ENCODE results near the gene TADA2B.

Gene TADA2B, protein sequence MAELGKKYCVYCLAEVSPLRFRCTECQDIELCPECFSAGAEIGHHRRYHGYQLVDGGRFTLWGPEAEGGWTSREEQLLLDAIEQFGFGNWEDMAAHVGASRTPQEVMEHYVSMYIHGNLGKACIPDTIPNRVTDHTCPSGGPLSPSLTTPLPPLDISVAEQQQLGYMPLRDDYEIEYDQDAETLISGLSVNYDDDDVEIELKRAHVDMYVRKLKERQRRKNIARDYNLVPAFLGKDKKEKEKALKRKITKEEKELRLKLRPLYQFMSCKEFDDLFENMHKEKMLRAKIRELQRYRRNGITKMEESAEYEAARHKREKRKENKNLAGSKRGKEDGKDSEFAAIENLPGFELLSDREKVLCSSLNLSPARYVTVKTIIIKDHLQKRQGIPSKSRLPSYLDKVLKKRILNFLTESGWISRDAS

DNA sequence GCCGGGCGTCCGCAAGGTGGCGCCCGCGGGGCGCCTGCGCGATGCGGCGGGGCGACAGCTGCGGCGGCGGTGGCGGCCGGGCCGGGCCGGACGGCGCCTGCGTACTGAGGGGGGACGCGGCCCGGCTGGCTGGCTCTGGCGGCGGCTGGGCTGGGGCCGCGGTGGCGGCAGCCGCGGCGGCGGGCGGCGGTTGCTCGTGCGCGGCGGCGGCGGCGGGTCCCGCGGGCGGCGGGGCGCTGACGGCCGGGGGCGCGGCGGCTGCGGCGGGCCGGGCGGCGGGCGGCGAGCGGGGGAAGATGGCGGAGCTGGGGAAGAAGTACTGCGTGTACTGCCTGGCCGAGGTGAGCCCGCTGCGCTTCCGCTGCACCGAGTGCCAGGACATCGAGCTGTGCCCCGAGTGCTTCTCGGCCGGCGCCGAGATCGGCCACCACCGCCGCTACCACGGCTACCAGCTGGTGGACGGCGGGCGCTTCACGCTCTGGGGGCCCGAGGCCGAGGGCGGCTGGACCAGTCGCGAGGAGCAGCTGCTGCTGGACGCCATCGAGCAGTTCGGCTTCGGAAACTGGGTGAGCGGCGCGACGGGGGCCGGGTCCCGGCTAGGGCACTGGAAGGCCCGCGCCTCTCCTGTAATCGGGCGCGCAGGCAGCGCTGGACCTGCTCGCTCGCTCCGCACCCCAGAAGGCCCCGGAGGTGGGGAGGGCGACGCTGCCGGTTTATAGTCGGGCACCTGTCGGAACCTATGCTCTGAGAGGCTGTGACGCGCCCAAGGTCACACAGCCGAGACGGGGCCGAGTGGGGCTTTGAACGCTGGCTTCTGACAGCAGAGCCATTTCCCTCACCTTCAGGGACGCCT, at the start of gene TADA2B:
Gene TADA2B (plus strand): TSS at position 89 of the 853 bp plus-strand sequence. CDS start 208 bp downstream, at position 297.
- Histone ChIP-seq H3K36me3 (ENCODE audit: control insufficient read depth, insufficient read depth, low read length) (no peaks in the 10 kb centered on the region), H3K9ac (ENCODE audit: low read length) (peak within 1 kb of the TSS; percentile 86), H3K4me1 (ENCODE audit: control insufficient read depth, insufficient read depth, low read length) (peaks cover 22% of the 10 kb centered on the region), H3K27me3 (ENCODE audit: control insufficient read depth, insufficient read depth, low read length) (no peaks in the 10 kb centered on the region), H3K27ac (ENCODE audit: low read depth, low read length) (peak within 1 kb of the TSS; percentile 78), H3K4me3 (ENCODE audit: low read length) (peak within 1 kb of the TSS; percentile 95)

DNA sequence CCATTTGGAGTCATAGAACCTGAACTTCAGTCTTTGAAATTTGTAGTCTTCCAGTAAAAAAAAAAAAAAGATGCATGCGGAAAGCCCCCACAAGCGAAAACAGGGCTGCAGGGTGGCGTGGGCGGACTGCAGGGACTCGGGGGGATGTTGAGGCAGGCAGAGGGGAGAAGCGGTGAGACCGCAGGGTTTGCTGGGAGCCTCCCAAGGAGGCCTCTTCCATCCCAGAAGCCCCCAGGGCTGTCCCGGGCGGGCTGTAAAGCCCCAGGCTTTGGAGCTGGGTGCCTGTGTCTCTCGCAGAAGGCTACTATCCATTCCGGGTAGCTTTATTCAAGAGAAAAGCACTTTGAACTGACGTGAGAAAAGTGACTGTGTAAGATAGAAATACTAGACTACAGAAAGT, 46.7 kb upstream of the TADA2B start:
- H3K9ac ChIP-seq (ENCODE audit: low read length), result no peak overlapping the region
- H3K4me1 ChIP-seq (ENCODE audit: control insufficient read depth, insufficient read depth, low read length), result peaks cover 3% of the 10 kb centered on the region
- peaks cover 19% of the 10 kb centered on the region for H3K36me3 ChIP-seq (ENCODE audit: control insufficient read depth, insufficient read depth, low read length)

DNA sequence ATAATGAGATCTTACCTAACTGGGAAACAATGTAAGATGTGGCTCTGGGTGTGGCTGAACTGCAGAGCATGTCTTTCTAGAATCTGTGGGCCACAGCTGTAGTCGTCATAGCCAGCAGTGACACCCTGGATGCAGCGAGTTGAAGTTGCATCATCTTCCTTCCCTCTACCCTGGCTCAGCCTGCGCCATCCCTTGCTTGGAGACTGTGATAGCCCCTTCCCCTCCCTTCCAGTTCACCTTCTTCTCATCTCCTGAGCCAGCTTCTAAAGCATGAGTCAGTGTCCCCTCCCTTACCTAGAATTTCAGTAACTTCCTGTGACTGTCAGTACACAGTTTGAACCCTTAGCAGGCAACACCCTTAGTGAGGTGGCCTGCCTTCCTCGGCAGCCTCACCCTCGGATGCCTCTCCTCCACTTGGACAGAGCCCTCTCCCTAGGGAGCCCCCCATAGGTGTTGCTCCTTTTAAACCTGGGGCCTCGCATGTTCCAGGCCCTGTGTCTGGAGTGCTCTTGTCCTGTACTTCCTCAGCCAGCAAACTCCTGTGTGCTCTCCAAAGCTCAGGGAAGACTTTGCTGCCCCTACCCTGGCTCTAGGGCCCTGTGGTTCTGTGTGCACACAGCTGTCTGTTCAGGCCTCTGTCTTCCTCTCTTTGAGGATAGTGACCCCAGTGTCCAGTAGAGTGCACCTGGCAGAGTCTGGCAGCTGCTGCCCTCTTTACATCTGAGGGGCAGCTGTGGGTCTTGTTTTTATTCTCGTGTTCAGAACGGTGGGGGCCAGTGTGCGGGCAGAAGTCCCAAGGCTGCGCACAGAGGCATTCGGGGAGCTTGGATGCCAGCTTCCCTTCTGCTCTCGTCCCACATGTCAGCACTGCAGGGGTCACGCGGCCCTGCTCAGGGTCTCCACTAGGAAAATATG, 43.7 kb upstream of the TADA2B start:
- no peaks in the 10 kb centered on the region for H3K27me3 ChIP-seq (ENCODE audit: control insufficient read depth, insufficient read depth, low read length)
- H3K4me3 ChIP-seq (ENCODE audit: low read length), result no peak overlapping the region
- peaks cover 22% of the 10 kb centered on the region for H3K36me3 ChIP-seq (ENCODE audit: control insufficient read depth, insufficient read depth, low read length)
- no peak overlapping the region for H3K9ac ChIP-seq (ENCODE audit: low read length)
- no peak overlapping the region for H3K27ac ChIP-seq (ENCODE audit: low read depth, low read length)
- no peaks in the 10 kb centered on the region for H3K4me1 ChIP-seq (ENCODE audit: control insufficient read depth, insufficient read depth, low read length)

More for the DNA sequence above, 46.7 kb upstream of the TADA2B start:
- Histone ChIP-seq H3K4me3 (ENCODE audit: low read length) (no peak overlapping the region), H3K27ac (ENCODE audit: low read depth, low read length) (no peak overlapping the region), H3K27me3 (ENCODE audit: control insufficient read depth, insufficient read depth, low read length) (no peaks in the 10 kb centered on the region)

DNA sequence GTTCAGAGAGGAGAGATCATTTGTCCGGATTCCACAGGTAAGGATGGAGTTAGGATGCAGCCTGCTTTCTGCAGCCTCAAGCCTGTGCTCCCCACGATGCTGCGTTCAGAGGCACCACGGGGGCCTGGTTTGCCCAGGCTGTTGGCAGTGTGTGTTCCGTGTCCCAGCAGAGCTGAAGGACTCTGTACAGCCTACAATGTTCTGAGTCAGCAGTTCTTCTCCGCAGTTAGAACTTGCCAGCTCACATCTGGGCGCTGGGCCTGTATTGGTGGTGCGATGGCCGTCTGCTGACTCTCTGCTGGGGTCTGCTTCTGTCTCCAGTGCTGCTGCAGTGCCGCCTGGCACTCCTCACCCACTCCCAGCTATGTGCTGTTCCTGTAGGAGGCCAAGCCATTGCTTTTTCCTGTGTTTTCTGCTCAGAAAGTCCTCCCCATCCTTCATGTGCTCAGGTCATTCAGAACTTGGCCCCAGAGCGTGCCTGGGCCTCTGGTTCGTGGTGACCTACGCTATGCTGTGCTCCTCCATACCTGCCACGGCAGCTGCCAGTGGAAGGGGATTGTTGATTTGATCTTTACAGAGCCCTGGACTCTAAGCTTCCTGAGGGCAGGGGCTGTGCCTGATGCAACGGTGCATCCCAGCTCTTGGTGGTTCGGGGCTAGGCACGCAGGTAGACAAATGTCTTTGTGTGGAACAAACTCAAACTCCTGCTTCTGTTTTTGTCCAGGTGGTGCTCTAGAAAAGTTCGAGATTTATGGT, 42.6 kb upstream of the TADA2B start:
- peaks cover 24% of the 10 kb centered on the region for H3K36me3 ChIP-seq (ENCODE audit: control insufficient read depth, insufficient read depth, low read length)
- H3K27ac ChIP-seq (ENCODE audit: low read depth, low read length), result no peak overlapping the region
- no peaks in the 10 kb centered on the region for H3K4me1 ChIP-seq (ENCODE audit: control insufficient read depth, insufficient read depth, low read length)
- H3K4me3 ChIP-seq (ENCODE audit: low read length), result no peak overlapping the region
- H3K27me3 ChIP-seq (ENCODE audit: control insufficient read depth, insufficient read depth, low read length), result no peaks in the 10 kb centered on the region
- H3K9ac ChIP-seq (ENCODE audit: low read length), result no peak overlapping the region

DNA sequence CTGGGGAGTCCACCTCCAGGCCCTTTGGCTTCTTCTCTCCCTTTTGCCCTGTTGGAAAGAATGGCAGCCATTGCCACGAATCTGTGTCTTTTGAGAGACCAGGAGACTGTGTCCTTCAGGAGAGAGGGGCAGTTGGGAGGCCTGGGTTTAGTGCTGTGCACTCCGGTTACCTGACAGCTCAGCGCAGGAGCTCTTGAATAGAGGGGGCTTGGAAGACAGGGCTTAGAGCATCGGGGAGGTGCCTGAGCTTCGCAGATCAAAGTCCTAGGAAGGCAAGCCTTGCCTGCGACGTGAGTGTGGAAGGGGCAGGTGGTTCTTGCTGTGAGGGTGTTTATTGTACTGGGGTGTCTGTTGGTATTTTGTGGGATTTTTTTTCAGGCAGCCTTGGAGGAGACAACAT, 41.9 kb upstream of the TADA2B start:
- peaks cover 24% of the 10 kb centered on the region for H3K36me3 ChIP-seq (ENCODE audit: control insufficient read depth, insufficient read depth, low read length)
- H3K27me3 ChIP-seq (ENCODE audit: control insufficient read depth, insufficient read depth, low read length), result no peaks in the 10 kb centered on the region
- H3K27ac ChIP-seq (ENCODE audit: low read depth, low read length), result no peak overlapping the region
- H3K9ac ChIP-seq (ENCODE audit: low read length), result no peak overlapping the region
- H3K4me3 ChIP-seq (ENCODE audit: low read length), result no peak overlapping the region
- no peaks in the 10 kb centered on the region for H3K4me1 ChIP-seq (ENCODE audit: control insufficient read depth, insufficient read depth, low read length)

DNA sequence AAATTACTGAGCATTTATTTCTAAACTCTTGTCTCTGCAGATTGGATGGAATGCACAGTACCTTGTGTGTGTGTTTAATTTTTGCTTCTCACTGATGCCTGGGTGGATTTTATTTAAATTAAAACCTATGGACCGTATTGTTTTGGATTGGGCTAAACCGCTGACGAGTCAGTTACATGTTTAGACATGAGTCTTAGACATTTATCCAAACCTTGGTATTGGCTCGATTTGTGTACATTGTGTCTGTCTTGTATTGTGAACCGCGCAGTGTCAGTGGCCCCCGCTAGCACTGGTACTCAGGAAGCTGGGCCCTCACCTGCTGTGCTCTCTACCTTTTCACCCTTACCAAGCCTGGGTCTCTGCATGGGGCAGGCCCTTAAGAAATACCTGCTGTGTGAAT, 40.8 kb upstream of the TADA2B start:
- no peaks in the 10 kb centered on the region for H3K27me3 ChIP-seq (ENCODE audit: control insufficient read depth, insufficient read depth, low read length)
- H3K9ac ChIP-seq (ENCODE audit: low read length), result no peak overlapping the region
- no peak overlapping the region for H3K4me3 ChIP-seq (ENCODE audit: low read length)
- peaks cover 30% of the 10 kb centered on the region for H3K36me3 ChIP-seq (ENCODE audit: control insufficient read depth, insufficient read depth, low read length)
- H3K27ac ChIP-seq (ENCODE audit: low read depth, low read length), result no peak overlapping the region
- H3K4me1 ChIP-seq (ENCODE audit: control insufficient read depth, insufficient read depth, low read length), result no peaks in the 10 kb centered on the region

DNA sequence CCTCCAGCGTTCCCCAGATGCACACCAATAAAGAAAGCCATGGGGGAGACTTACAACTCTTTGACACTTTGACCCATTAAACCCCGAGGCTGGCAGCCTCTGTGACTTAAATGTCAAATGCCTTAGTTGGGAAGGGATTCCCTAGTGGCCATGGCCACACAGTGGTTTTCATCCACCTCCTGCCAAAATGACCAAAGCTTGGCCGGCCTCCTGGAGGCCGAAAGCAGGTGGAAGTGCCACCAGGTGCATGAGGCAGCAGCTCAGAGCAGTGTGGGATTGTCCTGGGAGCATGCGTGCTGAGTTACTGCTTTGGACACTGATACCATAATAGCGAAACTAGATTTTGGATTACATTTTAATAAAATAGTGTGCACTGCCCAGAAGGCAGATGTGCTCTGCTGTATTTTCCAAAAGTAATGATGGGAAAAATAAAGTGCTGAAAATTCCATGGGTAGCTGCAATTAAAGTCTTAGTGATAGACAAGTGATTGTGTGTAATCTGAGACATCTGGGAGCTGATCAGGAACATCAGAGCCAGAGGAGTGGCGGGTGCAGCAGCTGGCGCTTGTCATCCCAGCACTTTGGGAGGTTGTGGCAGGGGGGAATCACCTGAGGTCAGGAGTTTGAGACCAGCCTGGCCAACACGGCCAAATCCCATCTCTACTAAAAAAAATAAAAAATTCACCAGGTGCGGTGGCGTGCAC, 39.8 kb upstream of the TADA2B start:
- Histone ChIP-seq H3K4me1 (ENCODE audit: control insufficient read depth, insufficient read depth, low read length) (no peaks in the 10 kb centered on the region), H3K27ac (ENCODE audit: low read depth, low read length) (no peak overlapping the region), H3K36me3 (ENCODE audit: control insufficient read depth, insufficient read depth, low read length) (peaks cover 30% of the 10 kb centered on the region), H3K9ac (ENCODE audit: low read length) (no peak overlapping the region), H3K27me3 (ENCODE audit: control insufficient read depth, insufficient read depth, low read length) (no peaks in the 10 kb centered on the region), H3K4me3 (ENCODE audit: low read length) (no peak overlapping the region)

DNA sequence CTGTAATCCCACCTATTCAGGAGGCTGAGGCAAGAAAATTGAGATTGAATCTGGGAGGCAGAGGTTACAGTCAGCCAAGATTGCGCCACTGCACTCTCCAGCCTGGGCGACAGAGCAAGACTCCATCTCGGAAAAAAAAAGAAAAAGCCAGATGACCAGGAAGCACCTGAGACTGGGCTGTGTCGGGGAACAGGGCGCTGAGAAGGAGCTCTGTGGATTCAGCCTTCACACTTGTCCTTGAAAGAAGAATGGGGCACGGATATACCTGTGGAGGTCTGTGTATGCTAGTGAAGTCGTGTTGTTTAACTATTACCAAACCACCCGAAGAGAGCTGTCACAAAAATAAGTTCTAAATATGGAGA, 39.3 kb upstream of the TADA2B start:
- Histone ChIP-seq H3K4me3 (ENCODE audit: low read length) (no peak overlapping the region), H3K4me1 (ENCODE audit: control insufficient read depth, insufficient read depth, low read length) (no peaks in the 10 kb centered on the region), H3K27ac (ENCODE audit: low read depth, low read length) (no peak overlapping the region), H3K36me3 (ENCODE audit: control insufficient read depth, insufficient read depth, low read length) (peaks cover 30% of the 10 kb centered on the region), H3K27me3 (ENCODE audit: control insufficient read depth, insufficient read depth, low read length) (no peaks in the 10 kb centered on the region), H3K9ac (ENCODE audit: low read length) (no peak overlapping the region)

DNA sequence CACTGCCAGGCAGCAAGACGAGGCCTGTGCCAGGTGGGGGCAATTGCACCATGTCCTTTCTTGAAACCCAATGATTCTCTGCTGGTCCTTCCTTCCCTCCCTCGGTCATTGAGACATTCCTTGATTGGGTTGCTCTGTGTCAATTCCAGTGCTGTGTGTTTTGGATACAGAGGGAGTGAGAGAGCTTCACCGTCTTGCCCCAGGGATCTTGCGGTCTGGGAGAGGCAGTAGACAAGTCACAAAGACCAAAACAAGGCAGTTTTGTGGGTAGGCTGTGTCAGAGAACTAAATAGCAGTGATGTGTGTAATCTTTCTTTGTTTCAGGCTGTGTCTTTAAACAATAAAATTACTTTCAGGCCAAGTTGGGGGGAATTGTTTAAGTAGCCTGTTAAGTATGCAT, 38.8 kb upstream of the TADA2B start:
- H3K36me3 ChIP-seq (ENCODE audit: control insufficient read depth, insufficient read depth, low read length), result peaks cover 27% of the 10 kb centered on the region
- no peaks in the 10 kb centered on the region for H3K27me3 ChIP-seq (ENCODE audit: control insufficient read depth, insufficient read depth, low read length)
- H3K27ac ChIP-seq (ENCODE audit: low read depth, low read length), result no peak overlapping the region
- H3K4me3 ChIP-seq (ENCODE audit: low read length), result no peak overlapping the region
- H3K4me1 ChIP-seq (ENCODE audit: control insufficient read depth, insufficient read depth, low read length), result no peaks in the 10 kb centered on the region
- H3K9ac ChIP-seq (ENCODE audit: low read length), result no peak overlapping the region

DNA sequence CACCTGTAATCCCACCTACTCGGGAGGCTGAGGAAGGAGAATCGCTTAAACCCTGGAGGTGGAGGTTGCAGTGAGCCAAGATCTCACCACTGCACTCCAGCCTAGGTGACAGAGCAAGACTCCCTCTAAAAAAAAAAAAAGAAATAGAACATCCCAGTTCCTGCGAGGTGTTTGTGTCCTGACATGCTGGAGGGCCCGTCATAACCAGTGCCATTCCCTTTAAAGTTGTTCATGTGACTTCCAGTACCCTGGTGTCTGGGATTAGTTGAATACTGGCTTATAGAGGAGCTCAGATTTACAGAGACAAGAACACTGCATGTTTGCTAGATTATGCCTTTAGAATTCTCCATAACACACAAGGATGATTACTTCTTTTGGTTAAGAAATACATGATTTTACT, 37.6 kb upstream of the TADA2B start:
- H3K36me3 ChIP-seq (ENCODE audit: control insufficient read depth, insufficient read depth, low read length), result peaks cover 26% of the 10 kb centered on the region
- H3K9ac ChIP-seq (ENCODE audit: low read length), result no peak overlapping the region
- no peaks in the 10 kb centered on the region for H3K4me1 ChIP-seq (ENCODE audit: control insufficient read depth, insufficient read depth, low read length)
- no peak overlapping the region for H3K27ac ChIP-seq (ENCODE audit: low read depth, low read length)
- no peak overlapping the region for H3K4me3 ChIP-seq (ENCODE audit: low read length)
- H3K27me3 ChIP-seq (ENCODE audit: control insufficient read depth, insufficient read depth, low read length), result no peaks in the 10 kb centered on the region

DNA sequence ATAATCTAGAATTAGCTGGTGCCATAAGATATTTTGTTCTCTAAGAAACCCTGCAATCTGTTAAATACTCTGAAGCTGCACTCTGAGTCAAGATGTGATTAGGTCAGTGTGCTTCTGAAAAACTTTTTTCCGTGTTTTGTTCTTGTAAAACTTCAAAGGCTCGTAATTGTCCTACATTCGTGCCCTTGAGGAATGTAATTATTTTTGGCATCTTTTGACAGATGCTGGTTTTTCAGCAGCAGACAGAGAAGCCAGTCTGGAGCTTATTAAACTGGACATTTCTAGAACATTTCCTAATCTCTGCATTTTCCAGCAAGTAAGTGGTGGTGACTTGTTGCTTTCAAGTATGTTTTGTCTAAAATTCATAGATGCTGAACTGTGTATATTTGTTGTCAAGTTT, 36.8 kb upstream of the TADA2B start:
- Histone ChIP-seq H3K27ac (ENCODE audit: low read depth, low read length) (no peak overlapping the region), H3K36me3 (ENCODE audit: control insufficient read depth, insufficient read depth, low read length) (peaks cover 21% of the 10 kb centered on the region), H3K4me1 (ENCODE audit: control insufficient read depth, insufficient read depth, low read length) (no peaks in the 10 kb centered on the region), H3K9ac (ENCODE audit: low read length) (no peak overlapping the region), H3K27me3 (ENCODE audit: control insufficient read depth, insufficient read depth, low read length) (no peaks in the 10 kb centered on the region), H3K4me3 (ENCODE audit: low read length) (no peak overlapping the region)

Data from rectal smooth muscle tissue (tissue), 1 donor.